Activated CD4-positive, alpha-beta T cell treated with anti-CD3 and anti-CD28 coated beads for 48 hours (primary cell): ENCODE data around the gene CNTN6.

Source experiments
- DNase-seq: peaks from one replicate; pipeline ENCODE4 v3.0.0-alpha.2; 2020

Gene CNTN6

GRCh38 chr3:1092771-1093170, at the start of gene CNTN6:
TSS of gene CNTN6 (plus strand) at chr3:1093024. CDS start at chr3:1148009, 54,985 bp downstream.
- no peak for DNase-seq

GRCh38 chr3:1048558-1048957, 44.3 kb upstream of the CNTN6 start:
- no peak for DNase-seq

- DNase-seq, result no peak
Observed at GRCh38 chr3:1055870-1056269, 37.0 kb upstream of the CNTN6 start.

- no peak for DNase-seq
Observed at GRCh38 chr3:1056744-1057143, 36.1 kb upstream of the CNTN6 start.

GRCh38 chr3:1057436-1057835, 35.4 kb upstream of the CNTN6 start:
- no peak for DNase-seq

- DNase-seq, result no peak
Observed at GRCh38 chr3:1068985-1069384, 23.8 kb upstream of the CNTN6 start.

- DNase-seq, result no peak
Observed at GRCh38 chr3:1072041-1072440, 20.8 kb upstream of the CNTN6 start.

GRCh38 chr3:1079662-1080061, 13.2 kb upstream of the CNTN6 start:
- DNase-seq, result no peak

- peak; percentile 5 for DNase-seq
Observed at GRCh38 chr3:1082108-1082507, 10.7 kb upstream of the CNTN6 start.

- DNase-seq, result no peak
Observed at GRCh38 chr3:1087066-1087560, 5.7 kb upstream of the CNTN6 start.

- no peak for DNase-seq
Observed at GRCh38 chr3:1088503-1088902, 4.3 kb upstream of the CNTN6 start.

GRCh38 chr3:1091286-1091685, 1.5 kb upstream of the CNTN6 start:
- no peak for DNase-seq

GRCh38 chr3:1092061-1092460, 763 bp upstream of the CNTN6 start:
- no peak for DNase-seq

- DNase-seq, result no peak
Observed at GRCh38 chr3:1093217-1093616, 393 bp downstream of the CNTN6 start.

GRCh38 chr3:1103525-1103924, 10.7 kb downstream of the CNTN6 start:
- DNase-seq, result no peak

GRCh38 chr3:1117843-1118473, 25.1 kb downstream of the CNTN6 start:
- no peak for DNase-seq

GRCh38 chr3:1131166-1131565, 38.3 kb downstream of the CNTN6 start:
- no peak for DNase-seq

GRCh38 chr3:1135194-1135593, 42.4 kb downstream of the CNTN6 start:
- no peak for DNase-seq

- no peak for DNase-seq
Observed at GRCh38 chr3:1138036-1138435, 45.2 kb downstream of the CNTN6 start.

GRCh38 chr3:1139071-1139470, 46.2 kb downstream of the CNTN6 start:
- no peak for DNase-seq

GRCh38 chr3:1147326-1147725, 54.5 kb downstream of the CNTN6 start:
- DNase-seq, result no peak

GRCh38 chr3:1147819-1148218, 55.0 kb downstream of the CNTN6 start:
- DNase-seq, result no peak

- no peak for DNase-seq
Observed at GRCh38 chr3:1164101-1164500, 71.3 kb downstream of the CNTN6 start.

GRCh38 chr3:1171320-1171719, 78.5 kb downstream of the CNTN6 start:
- DNase-seq, result no peak

- no peak for DNase-seq
Observed at GRCh38 chr3:1172644-1173043, 79.8 kb downstream of the CNTN6 start.
